NT2/D1 (cell line): ENCODE measurements around the gene AIRE.

Source experiments
- SUZ12 ChIP-seq: IDR thresholded peaks from 2 replicates; pipeline ENCODE4 v1.6.1; 2011; ENCODE audit not compliant: insufficient read length, insufficient read depth; ENCODE audit errors: extremely low read depth
- YY1 ChIP-seq: IDR thresholded peaks from 2 replicates; pipeline ENCODE4 v1.6.1; 2011; ENCODE audit not compliant: insufficient read length, insufficient read depth

DNA sequence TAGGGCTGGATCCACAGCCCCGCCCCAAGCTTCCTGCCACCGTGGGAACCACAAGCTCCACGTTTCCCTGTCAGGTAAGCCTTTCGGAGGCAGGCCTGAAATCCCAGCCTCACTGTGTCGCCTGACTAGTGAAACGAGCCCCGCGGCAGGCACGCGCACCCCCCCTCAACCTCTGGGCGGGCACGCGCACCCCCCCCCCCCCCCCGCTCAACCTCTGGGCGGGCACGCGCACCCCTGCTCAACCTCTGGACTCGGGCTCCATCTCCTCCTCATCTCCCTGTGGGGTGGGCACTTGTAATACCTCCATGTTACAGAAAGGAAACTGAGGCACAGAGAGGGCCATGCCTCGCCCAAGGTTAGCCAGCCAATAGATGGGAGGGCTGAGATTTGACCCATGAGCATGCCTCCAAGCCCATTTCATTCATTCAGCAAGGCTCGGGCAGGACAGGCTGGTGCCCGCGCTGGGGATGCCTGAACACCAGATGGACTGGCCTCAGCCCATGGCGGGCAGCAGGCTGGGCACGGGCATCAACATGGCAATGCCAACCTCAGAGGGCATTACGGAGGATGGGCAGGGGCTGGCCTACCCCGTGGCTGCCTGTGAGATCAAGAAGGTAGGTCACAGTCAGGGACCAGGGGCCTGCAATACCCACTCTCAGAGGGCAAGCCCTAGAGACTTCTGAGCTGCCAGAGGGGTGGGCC lies 48.8 kb downstream of the AIRE start:
- TF ChIP-seq SUZ12 (no peak), YY1 (no peak)
